ENCODE measurements around the gene MARCHF2. TPM values are rescaled to one million over a fixed set of nuclear protein-coding genes. Genes with fewer than 3 reads are reported as not detected.

The MARCHF2 gene
- total RNA-seq, 1 donor from 2014 or later, result 42.5 TPM

- H3K4me3 Mint-ChIP-seq (ENCODE audit: unreplicated experiment), result peak overlapping the region; percentile 84
- peaks cover 4% of the 10 kb centered on the region for H3K9me3 Mint-ChIP-seq (ENCODE audit: low read depth)
- peaks cover 70% of the 10 kb centered on the region for H3K4me1 Mint-ChIP-seq (ENCODE audit: low read depth)
- H3K27me3 Mint-ChIP-seq (ENCODE audit: low read depth), result no peaks in the 10 kb centered on the region
- H3K27ac Mint-ChIP-seq (ENCODE audit: unreplicated experiment), result peak overlapping the region; percentile 89
- DNase-seq (ENCODE audit: low spot score), result no peak
- no peak for TF ChIP-seq CTCF (IDR thresholded peaks at IDR 0.05)
- peaks cover 3% of the 10 kb centered on the region for H3K36me3 Mint-ChIP-seq (ENCODE audit: low read depth)
These were observed 21.7 kb upstream of the MARCHF2 start for GRCh38 chr19:8391198-8392016.

- Mint-ChIP-seq H3K4me1 (ENCODE audit: low read depth) (peaks cover 76% of the 10 kb centered on the region), H3K9me3 (ENCODE audit: low read depth) (no peaks in the 10 kb centered on the region), H3K4me3 (ENCODE audit: unreplicated experiment) (peak overlapping the region; percentile 20), H3K36me3 (ENCODE audit: low read depth) (no peaks in the 10 kb centered on the region), H3K27me3 (ENCODE audit: low read depth) (no peaks in the 10 kb centered on the region), H3K27ac (ENCODE audit: unreplicated experiment) (peak overlapping the region; percentile 89)
- TF ChIP-seq CTCF (IDR thresholded peaks at IDR 0.05), result no peak
- DNase-seq (ENCODE audit: low spot score), result no peak
These were observed 21.0 kb upstream of the MARCHF2 start for GRCh38 chr19:8392017-8392591.

- no peaks in the 10 kb centered on the region for H3K27me3 Mint-ChIP-seq (ENCODE audit: low read depth)
- TF ChIP-seq CTCF (IDR thresholded peaks at IDR 0.05), result no peak
- peak overlapping the region; percentile 71 for H3K27ac Mint-ChIP-seq (ENCODE audit: unreplicated experiment)
- no peaks in the 10 kb centered on the region for H3K36me3 Mint-ChIP-seq (ENCODE audit: low read depth)
- no peak overlapping the region for H3K4me3 Mint-ChIP-seq (ENCODE audit: unreplicated experiment)
- peaks cover 81% of the 10 kb centered on the region for H3K4me1 Mint-ChIP-seq (ENCODE audit: low read depth)
- no peaks in the 10 kb centered on the region for H3K9me3 Mint-ChIP-seq (ENCODE audit: low read depth)
- no peak for DNase-seq (ENCODE audit: low spot score)
These were observed 19.8 kb upstream of the MARCHF2 start for GRCh38 chr19:8393192-8393870.

- no peak overlapping the region for H3K4me3 Mint-ChIP-seq (ENCODE audit: unreplicated experiment)
- TF ChIP-seq CTCF (IDR thresholded peaks at IDR 0.05), result no peak
- no peak for DNase-seq (ENCODE audit: low spot score)
- H3K36me3 Mint-ChIP-seq (ENCODE audit: low read depth), result no peaks in the 10 kb centered on the region
- H3K9me3 Mint-ChIP-seq (ENCODE audit: low read depth), result no peaks in the 10 kb centered on the region
- peak overlapping the region; percentile 97 for H3K27ac Mint-ChIP-seq (ENCODE audit: unreplicated experiment)
- H3K27me3 Mint-ChIP-seq (ENCODE audit: low read depth), result no peaks in the 10 kb centered on the region
- H3K4me1 Mint-ChIP-seq (ENCODE audit: low read depth), result peaks cover 82% of the 10 kb centered on the region
These were observed 19.2 kb upstream of the MARCHF2 start for GRCh38 chr19:8393871-8394250.

- DNase-seq (ENCODE audit: low spot score), result no peak
- Mint-ChIP-seq H3K36me3 (ENCODE audit: low read depth) (peaks cover 8% of the 10 kb centered on the region), H3K27ac (ENCODE audit: unreplicated experiment) (no peak overlapping the region), H3K27me3 (ENCODE audit: low read depth) (no peaks in the 10 kb centered on the region), H3K4me1 (ENCODE audit: low read depth) (peaks cover 75% of the 10 kb centered on the region), H3K4me3 (ENCODE audit: unreplicated experiment) (no peak overlapping the region), H3K9me3 (ENCODE audit: low read depth) (no peaks in the 10 kb centered on the region)
- no peak for TF ChIP-seq CTCF (IDR thresholded peaks at IDR 0.05)
These were observed 17.5 kb upstream of the MARCHF2 start for GRCh38 chr19:8395621-8396082.

Data from chondrocyte (in vitro differentiated cells).